HG02840 (cell line): ENCODE measurements around the gene FRK.

Source experiments
- ATAC-seq: cut with Tn5 transposase; IDR thresholded peaks from one replicate; pipeline ENCODE4 v1.9.1; 2021; ENCODE audit warnings: mild to moderate bottlenecking, moderate library complexity, moderate number of reproducible peaks; ENCODE audit not compliant: unreplicated experiment, low FRiP score

FRK gene

GRCh38 chr6:116036075-116036773 is 24.5 kb downstream of the FRK start:
- no peak for ATAC-seq

- no peak for ATAC-seq
These were observed 25.1 kb downstream of the FRK start for GRCh38 chr6:116035616-116036015.

GRCh38 chr6:116034327-116034726 is 26.4 kb downstream of the FRK start:
- ATAC-seq = no peak

- no peak for ATAC-seq
These were observed 26.9 kb downstream of the FRK start for GRCh38 chr6:116033687-116034303.

GRCh38 chr6:116030770-116031169 is 29.9 kb downstream of the FRK start:
- ATAC-seq = no peak

GRCh38 chr6:116029535-116029934 is 31.2 kb downstream of the FRK start:
- peak; percentile 60 for ATAC-seq

- no peak for ATAC-seq
These were observed 32.5 kb downstream of the FRK start for GRCh38 chr6:116028233-116028632.

- peak; percentile 39 for ATAC-seq
These were observed 32.9 kb downstream of the FRK start for GRCh38 chr6:116027801-116028200.

- no peak for ATAC-seq
These were observed 35.3 kb downstream of the FRK start for GRCh38 chr6:116025405-116025804.

- no peak for ATAC-seq
These were observed 37.7 kb downstream of the FRK start for GRCh38 chr6:116022841-116023445.

GRCh38 chr6:116020738-116021137 is 40.0 kb downstream of the FRK start:
- no peak for ATAC-seq

- ATAC-seq = peak; percentile 90
These were observed 41.3 kb downstream of the FRK start for GRCh38 chr6:116019428-116019827.

GRCh38 chr6:116018976-116019375 is 41.7 kb downstream of the FRK start:
- no peak for ATAC-seq

- no peak for ATAC-seq
These were observed 43.0 kb downstream of the FRK start for GRCh38 chr6:116017546-116018295.

- no peak for ATAC-seq
These were observed 43.7 kb downstream of the FRK start for GRCh38 chr6:116016846-116017545.

GRCh38 chr6:116015983-116016382 is 44.7 kb downstream of the FRK start:
- ATAC-seq = no peak

GRCh38 chr6:116015561-116015960 is 45.1 kb downstream of the FRK start:
- no peak for ATAC-seq

GRCh38 chr6:116012951-116013350 is 47.7 kb downstream of the FRK start:
- ATAC-seq = no peak

- ATAC-seq = no peak
These were observed 48.2 kb downstream of the FRK start for GRCh38 chr6:116012471-116012949.

- ATAC-seq = peak; percentile 47
These were observed 49.2 kb downstream of the FRK start for GRCh38 chr6:116011520-116011919.
